Stimulated activated CD8-positive, alpha-beta memory T cell treated with anti-CD3 and anti-CD28 coated beads, Interleukin-15, amount 100 ng/mL, for 48 hours (primary cell): ENCODE results near the gene OR5H14.

Experiments used
- DNase-seq, 2 donors: peaks; one replicate each; pipeline ENCODE4 v3.0.0-alpha.2; 2020; ENCODE audit warnings: low read depth in 2 of 2

OR5H14 gene

GRCh38 chr3:98199020-98199419, 51.7 kb downstream of the OR5H14 start:
- no peak for DNase-seq
